Osteoblast (primary cell): ENCODE data around the gene SMIM23. TPM values are rescaled to one million over a fixed set of nuclear protein-coding genes. Genes with fewer than 3 reads are reported as not detected.

ENCODE experiments used
- DNase-seq: peaks from one replicate; pipeline ENCODE4 v3.0.0; 2011; ENCODE audit warnings: low spot score, mixed read lengths; ENCODE audit not compliant: insufficient read length; ENCODE audit errors: missing footprints
- H2AFZ ChIP-seq: 2 replicates; pipeline ENCODE4 v1.6.0; 2011; ENCODE audit warnings: mild to moderate bottlenecking, low read length
- H3K27ac ChIP-seq: 2 replicates; pipeline ENCODE4 v1.5.1; 2011; ENCODE audit warnings: mild to moderate bottlenecking, low read depth, low read length, moderate library complexity
- H3K27me3 ChIP-seq: 2 replicates; pipeline ENCODE4 v1.6.0; 2012; ENCODE audit warnings: mild to moderate bottlenecking, control low read depth, inconsistent platforms, low read length, moderate library complexity; ENCODE audit not compliant: insufficient read depth
- H3K36me3 ChIP-seq: 2 replicates; pipeline ENCODE4 v1.5.1; 2011; ENCODE audit warnings: mild to moderate bottlenecking, low read length, control low read depth, moderate library complexity; ENCODE audit not compliant: insufficient read depth
- H3K4me1 ChIP-seq: 2 replicates; pipeline ENCODE4 v1.5.1; 2011; ENCODE audit warnings: mild to moderate bottlenecking, low read length, control low read depth, moderate library complexity; ENCODE audit not compliant: insufficient read depth
- H3K4me2 ChIP-seq: 2 replicates; pipeline ENCODE4 v1.6.0; 2011; ENCODE audit warnings: mild to moderate bottlenecking, low read length; ENCODE audit not compliant: insufficient read depth
- H3K4me3 ChIP-seq: fragments of 200-600 bp; sonication (generic); 3 replicates; pipeline ENCODE4 v1.5.1; 2012; ENCODE audit warnings: mild to moderate bottlenecking, low read length, inconsistent platforms; ENCODE audit not compliant: insufficient read depth
- H3K79me2 ChIP-seq: 2 replicates; pipeline ENCODE4 v1.6.0; 2012; ENCODE audit warnings: mild to moderate bottlenecking, low read length, control low read depth, inconsistent platforms; ENCODE audit not compliant: insufficient read depth
- H3K9me3 ChIP-seq: 2 replicates; pipeline ENCODE4 v1.5.1; 2011; ENCODE audit warnings: low read depth, low read length, control low read depth
- H4K20me1 ChIP-seq: 2 replicates; pipeline ENCODE4 v1.6.0; 2012; ENCODE audit warnings: mild to moderate bottlenecking, low read length, control low read depth; ENCODE audit not compliant: insufficient read depth
- total RNA-seq: library from RNA; depleted of rRNA; stranded (reverse); fragments of >200 nt; gene quantifications from 2 replicates; pipeline ENCODE4 v1.2.3, GENCODE V29; 2012
- TF ChIP-seq, protein P1 (sequence below): IDR thresholded peaks from 2 replicates; pipeline ENCODE4 v1.5.1; 2011; ENCODE audit warnings: mild to moderate bottlenecking, low read depth, low read length, moderate library complexity; ENCODE audit errors: extremely low read depth

The SMIM23 gene
- total RNA-seq, 1 donor = not detected

DNA sequence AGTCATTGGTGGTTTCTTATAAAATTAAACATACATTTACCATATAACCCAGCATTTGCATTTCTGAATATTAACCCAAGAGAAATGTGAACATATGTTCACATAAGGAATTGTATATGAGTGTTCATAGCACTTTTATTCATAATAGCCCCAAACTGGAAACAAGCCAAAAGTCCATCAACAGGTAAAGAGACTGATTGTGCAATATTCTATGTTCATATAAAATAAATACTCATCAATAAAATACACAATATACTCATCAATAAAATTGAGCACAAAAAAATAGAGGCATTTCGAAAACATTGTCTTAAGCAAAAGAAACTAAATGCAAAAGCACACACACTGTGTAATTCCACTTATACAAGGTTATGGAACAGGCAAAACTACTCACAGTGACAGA is 3.7 kb downstream of the SMIM23 start:
- no peak overlapping the region for H3K27ac ChIP-seq
- no peaks in the 10 kb centered on the region for H3K4me1 ChIP-seq
- H3K9me3 ChIP-seq = no peaks in the 10 kb centered on the region
- peaks cover 20% of the 10 kb centered on the region for H3K27me3 ChIP-seq
- H3K79me2 ChIP-seq = no peaks in the 10 kb centered on the region
- TF ChIP-seq, protein P1, sequence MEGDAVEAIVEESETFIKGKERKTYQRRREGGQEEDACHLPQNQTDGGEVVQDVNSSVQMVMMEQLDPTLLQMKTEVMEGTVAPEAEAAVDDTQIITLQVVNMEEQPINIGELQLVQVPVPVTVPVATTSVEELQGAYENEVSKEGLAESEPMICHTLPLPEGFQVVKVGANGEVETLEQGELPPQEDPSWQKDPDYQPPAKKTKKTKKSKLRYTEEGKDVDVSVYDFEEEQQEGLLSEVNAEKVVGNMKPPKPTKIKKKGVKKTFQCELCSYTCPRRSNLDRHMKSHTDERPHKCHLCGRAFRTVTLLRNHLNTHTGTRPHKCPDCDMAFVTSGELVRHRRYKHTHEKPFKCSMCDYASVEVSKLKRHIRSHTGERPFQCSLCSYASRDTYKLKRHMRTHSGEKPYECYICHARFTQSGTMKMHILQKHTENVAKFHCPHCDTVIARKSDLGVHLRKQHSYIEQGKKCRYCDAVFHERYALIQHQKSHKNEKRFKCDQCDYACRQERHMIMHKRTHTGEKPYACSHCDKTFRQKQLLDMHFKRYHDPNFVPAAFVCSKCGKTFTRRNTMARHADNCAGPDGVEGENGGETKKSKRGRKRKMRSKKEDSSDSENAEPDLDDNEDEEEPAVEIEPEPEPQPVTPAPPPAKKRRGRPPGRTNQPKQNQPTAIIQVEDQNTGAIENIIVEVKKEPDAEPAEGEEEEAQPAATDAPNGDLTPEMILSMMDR = no peak
- no peak overlapping the region for H2AFZ ChIP-seq
- no peaks in the 10 kb centered on the region for H3K36me3 ChIP-seq
- H3K4me2 ChIP-seq = no peak overlapping the region
- H4K20me1 ChIP-seq = no peaks in the 10 kb centered on the region
- no peak for DNase-seq
- H3K4me3 ChIP-seq = no peak overlapping the region

DNA sequence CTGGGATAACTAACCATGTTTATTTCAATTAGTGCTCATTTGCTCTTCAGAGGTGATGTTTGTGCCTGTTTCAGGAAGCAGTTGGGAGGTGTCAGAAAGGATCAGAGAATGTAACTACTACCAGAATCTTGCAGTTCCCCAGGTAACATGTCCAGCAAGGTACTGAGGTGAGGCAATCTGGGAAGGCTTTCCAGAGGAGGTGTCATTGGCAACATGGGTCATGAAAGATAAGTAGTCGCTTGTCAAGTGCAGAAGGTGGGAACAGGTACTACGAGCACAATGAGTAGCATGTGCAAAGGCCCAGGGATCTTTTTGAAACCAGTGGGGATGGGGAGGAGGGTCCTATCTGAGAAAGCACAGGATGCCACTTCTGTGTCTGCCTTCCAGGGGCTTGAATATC is 4.8 kb downstream of the SMIM23 start:
- Histone ChIP-seq H3K4me1 (no peaks in the 10 kb centered on the region), H3K9me3 (no peaks in the 10 kb centered on the region), H3K36me3 (no peaks in the 10 kb centered on the region), H3K4me2 (no peak overlapping the region), H3K27me3 (peaks cover 23% of the 10 kb centered on the region), H3K4me3 (no peak overlapping the region), H4K20me1 (no peaks in the 10 kb centered on the region), H3K27ac (no peak overlapping the region), H2AFZ (no peak overlapping the region), H3K79me2 (no peaks in the 10 kb centered on the region)
- TF ChIP-seq, protein P1 = no peak
- no peak for DNase-seq

DNA sequence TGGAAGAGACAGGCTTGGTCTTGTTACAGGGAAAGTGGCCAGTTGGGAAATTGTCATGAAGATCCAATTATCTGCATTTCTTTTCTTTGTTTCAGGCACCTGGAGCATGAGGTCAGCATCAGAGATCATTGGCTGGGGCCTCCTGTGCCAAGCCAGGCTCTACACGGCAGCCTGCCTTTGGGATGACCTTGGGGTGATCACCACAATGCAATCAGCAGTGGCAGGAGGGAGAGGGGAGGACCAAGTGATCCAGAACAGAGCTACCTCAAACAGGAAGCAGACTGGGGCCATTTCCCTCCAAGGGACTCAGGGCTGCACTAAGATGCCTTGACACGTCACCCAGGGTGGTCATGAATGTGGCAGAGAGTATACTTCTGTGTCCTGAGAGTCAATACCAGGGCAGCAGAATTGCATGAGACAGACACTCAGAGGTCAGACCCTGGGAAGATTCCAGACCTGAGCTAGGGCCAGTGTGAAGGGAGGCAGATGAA is 8.9 kb downstream of the SMIM23 start:
- Histone ChIP-seq H3K4me2 (no peak overlapping the region), H3K9me3 (no peaks in the 10 kb centered on the region), H3K27ac (no peak overlapping the region), H2AFZ (no peak overlapping the region), H4K20me1 (no peaks in the 10 kb centered on the region), H3K4me1 (no peaks in the 10 kb centered on the region), H3K27me3 (peaks cover 26% of the 10 kb centered on the region), H3K4me3 (no peak overlapping the region), H3K79me2 (no peaks in the 10 kb centered on the region), H3K36me3 (no peaks in the 10 kb centered on the region)
- TF ChIP-seq, protein P1 = no peak
- no peak for DNase-seq

DNA sequence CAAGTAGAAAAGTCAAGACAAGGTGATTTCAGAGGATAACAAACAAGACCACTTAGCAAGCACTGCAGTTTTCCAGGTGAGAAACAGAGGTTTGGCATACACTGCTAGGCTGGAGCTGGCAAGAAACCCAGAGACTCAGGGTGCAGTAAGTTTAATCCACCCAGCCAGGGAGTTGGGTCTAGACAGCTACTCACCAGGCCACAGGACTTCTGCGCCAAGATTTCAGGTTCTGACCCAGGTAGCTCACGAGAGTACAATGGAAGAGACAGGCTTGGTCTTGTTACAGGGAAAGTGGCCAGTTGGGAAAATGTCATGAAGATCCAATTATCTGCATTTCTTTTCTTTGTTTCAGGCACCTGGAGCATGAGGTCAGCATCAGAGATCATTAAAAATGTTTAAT is 9.8 kb downstream of the SMIM23 start:
- H3K36me3 ChIP-seq = no peaks in the 10 kb centered on the region
- no peaks in the 10 kb centered on the region for H3K4me1 ChIP-seq
- no peaks in the 10 kb centered on the region for H3K79me2 ChIP-seq
- no peaks in the 10 kb centered on the region for H4K20me1 ChIP-seq
- no peak for DNase-seq
- H3K27ac ChIP-seq = no peak overlapping the region
- TF ChIP-seq, protein P1 = no peak
- no peak overlapping the region for H2AFZ ChIP-seq
- H3K4me3 ChIP-seq = no peak overlapping the region
- peaks cover 23% of the 10 kb centered on the region for H3K27me3 ChIP-seq
- no peak overlapping the region for H3K4me2 ChIP-seq
- no peaks in the 10 kb centered on the region for H3K9me3 ChIP-seq
